WI38 (cell line): ENCODE measurements around the gene DIAPH2.

Experiments used
- H3K4me3 ChIP-seq: 2 replicates; pipeline ENCODE4 v1.5.1; 2011; ENCODE audit warnings: low read depth, mild to moderate bottlenecking, control low read depth, low read length
- TF ChIP-seq, protein P1 (sequence below): IDR thresholded peaks from 2 replicates; pipeline ENCODE4 v1.5.1; 2012; ENCODE audit warnings: low read depth, mild to moderate bottlenecking, control low read depth, low read length

Gene DIAPH2

GRCh38 chrX:97060020-97060419 lies 375.4 kb downstream of the DIAPH2 start:
- TF ChIP-seq, protein P1, sequence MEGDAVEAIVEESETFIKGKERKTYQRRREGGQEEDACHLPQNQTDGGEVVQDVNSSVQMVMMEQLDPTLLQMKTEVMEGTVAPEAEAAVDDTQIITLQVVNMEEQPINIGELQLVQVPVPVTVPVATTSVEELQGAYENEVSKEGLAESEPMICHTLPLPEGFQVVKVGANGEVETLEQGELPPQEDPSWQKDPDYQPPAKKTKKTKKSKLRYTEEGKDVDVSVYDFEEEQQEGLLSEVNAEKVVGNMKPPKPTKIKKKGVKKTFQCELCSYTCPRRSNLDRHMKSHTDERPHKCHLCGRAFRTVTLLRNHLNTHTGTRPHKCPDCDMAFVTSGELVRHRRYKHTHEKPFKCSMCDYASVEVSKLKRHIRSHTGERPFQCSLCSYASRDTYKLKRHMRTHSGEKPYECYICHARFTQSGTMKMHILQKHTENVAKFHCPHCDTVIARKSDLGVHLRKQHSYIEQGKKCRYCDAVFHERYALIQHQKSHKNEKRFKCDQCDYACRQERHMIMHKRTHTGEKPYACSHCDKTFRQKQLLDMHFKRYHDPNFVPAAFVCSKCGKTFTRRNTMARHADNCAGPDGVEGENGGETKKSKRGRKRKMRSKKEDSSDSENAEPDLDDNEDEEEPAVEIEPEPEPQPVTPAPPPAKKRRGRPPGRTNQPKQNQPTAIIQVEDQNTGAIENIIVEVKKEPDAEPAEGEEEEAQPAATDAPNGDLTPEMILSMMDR: no peak
- H3K4me3 ChIP-seq: no peak overlapping the region

GRCh38 chrX:97065066-97065465 lies 380.4 kb downstream of the DIAPH2 start:
- TF ChIP-seq, protein P1: no peak
- no peak overlapping the region for H3K4me3 ChIP-seq

DNA sequence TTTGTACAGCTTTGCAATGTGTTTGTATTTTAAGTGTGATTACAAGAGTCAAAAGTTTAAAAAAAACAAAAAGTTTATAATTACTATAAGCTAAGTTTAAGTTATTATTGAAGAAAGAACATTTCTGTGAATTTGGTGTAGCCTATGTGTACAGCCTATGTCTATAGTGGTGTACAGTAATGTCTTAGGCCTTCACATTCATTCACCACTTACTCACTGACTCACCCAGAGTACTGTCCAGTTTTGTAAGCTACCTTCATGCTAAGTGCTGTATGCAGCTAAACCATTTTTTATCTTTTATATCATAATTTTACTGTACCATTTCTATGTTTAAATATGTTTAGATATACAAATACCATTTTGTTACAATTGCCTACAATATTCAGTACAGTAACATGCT lies 381.3 kb downstream of the DIAPH2 start:
- no peak overlapping the region for H3K4me3 ChIP-seq
- TF ChIP-seq, protein P1: no peak

- TF ChIP-seq, protein P1: no peak
- H3K4me3 ChIP-seq: no peak overlapping the region
Observed at GRCh38 chrX:97066381-97066780, 381.7 kb downstream of the DIAPH2 start.

GRCh38 chrX:97070346-97070745 lies 385.7 kb downstream of the DIAPH2 start:
- TF ChIP-seq, protein P1: no peak
- no peak overlapping the region for H3K4me3 ChIP-seq

DNA sequence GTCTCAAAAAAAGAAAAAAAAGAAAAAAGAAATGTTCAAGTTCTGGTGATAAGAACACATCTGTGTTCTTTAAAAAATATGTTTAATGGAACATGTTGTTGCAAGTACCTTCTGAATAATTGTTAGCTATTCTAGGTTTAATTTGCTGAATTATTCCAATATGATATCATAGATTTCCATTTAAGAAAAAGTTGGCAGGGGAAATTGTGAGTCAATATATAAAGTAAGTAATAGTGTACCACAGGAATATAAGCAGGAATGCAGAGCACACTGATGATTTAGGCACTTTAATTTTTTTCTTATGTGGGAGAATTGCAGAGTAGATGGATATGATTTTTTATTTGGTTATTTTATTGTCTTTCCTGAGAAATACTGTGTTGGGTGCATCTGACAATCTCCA lies 389.8 kb downstream of the DIAPH2 start:
- TF ChIP-seq, protein P1: no peak
- no peak overlapping the region for H3K4me3 ChIP-seq

DNA sequence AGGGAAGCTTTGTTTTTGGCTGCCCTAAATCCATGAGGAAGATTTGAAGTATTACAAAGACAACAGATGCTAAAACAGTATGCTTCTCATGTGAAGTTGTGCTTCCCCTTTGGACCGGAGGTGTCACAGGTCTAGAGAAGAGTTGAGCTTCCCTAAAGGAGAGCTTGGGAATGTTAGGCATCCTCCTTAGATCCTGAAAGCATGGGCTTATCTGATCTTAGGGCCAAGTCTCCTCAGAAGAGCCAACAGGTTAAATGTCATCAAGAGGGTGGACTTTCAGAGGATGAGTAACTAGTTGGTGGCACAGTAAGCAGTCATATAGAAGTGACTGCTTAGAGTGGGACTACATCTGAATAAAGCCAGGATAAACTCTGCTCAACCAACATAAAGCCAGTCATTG lies 404.5 kb downstream of the DIAPH2 start:
- no peak overlapping the region for H3K4me3 ChIP-seq
- TF ChIP-seq, protein P1: no peak
